Gastroesophageal sphincter (tissue), 4 donors: ENCODE results near the gene GFI1. TPM values are rescaled to one million over a fixed set of nuclear protein-coding genes. Genes with fewer than 3 reads are reported as not detected.
A peak's percentile ranks its signal among the peaks of the same experiment; 100 is the strongest.

Experiments
- ATAC-seq: fragments of 150-250 bp; one replicate; pipeline ENCODE4 v1.9.1; 2016; ENCODE audit warnings: mild to moderate bottlenecking, moderate library complexity
- H3K27ac ChIP-seq, 4 donors: fragments of 200-600 bp; sonication (generic) in 3 of 4; 1 replicate in 3 of 4; 2 replicates in 1 of 4; pipeline ENCODE4 v1.5.1; 2016 to 2019
- H3K27me3 ChIP-seq: fragments of 200-600 bp; sonication (generic); one replicate; pipeline ENCODE4 v1.5.1; 2019
- H3K36me3 ChIP-seq, 2 donors: fragments of 200-600 bp; sonication (generic); one replicate each; pipeline ENCODE4 v1.5.1; 2019; ENCODE audit warnings: control low read depth in 1 of 2
- H3K4me1 ChIP-seq, 3 donors: fragments of 200-600 bp; sonication (generic); 1 replicate in 2 of 3; 2 replicates in 1 of 3; pipeline ENCODE4 v1.5.1; 2016 to 2019; ENCODE audit warnings: control low read depth in 2 of 3
- H3K4me3 ChIP-seq, 2 donors: fragments of 200-600 bp; sonication (generic); one replicate each; pipeline ENCODE4 v1.5.1; 2019; ENCODE audit warnings: mild to moderate bottlenecking in 1 of 2, moderate library complexity in 1 of 2
- H3K9me3 ChIP-seq, 3 donors: fragments of 200-600 bp; sonication (generic); one replicate each; pipeline ENCODE4 v1.5.1; 2017 to 2019; ENCODE audit warnings: control low read depth in 2 of 3
- CTCF ChIP-seq, 4 experiments: fragments of 200-600 bp in 2 of 4; fragments of 450-650 bp in 2 of 4; sonication (generic) in 1 of 4; IDR thresholded peaks; one replicate each; pipeline ENCODE4 v1.5.1; 2017 to 2019; ENCODE audit warnings: antibody characterized with exemption in 4 of 4, mild to moderate bottlenecking in 2 of 4, moderate library complexity in 2 of 4
- EP300 ChIP-seq: sonication (generic); formaldehyde crosslinking; IDR thresholded peaks from one replicate; pipeline ENCODE4 v1.6.1; 2017; ENCODE audit warnings: antibody characterized with exemption, mild to moderate bottlenecking
- POLR2A ChIP-seq, 2 donors: fragments of 450-650 bp; IDR thresholded peaks; one replicate each; pipeline ENCODE4 v1.6.1; 2017; ENCODE audit warnings: antibody characterized with exemption in 2 of 2, mild to moderate bottlenecking in 2 of 2, moderate library complexity in 1 of 2
- POLR2AphosphoS5 ChIP-seq: sonication (generic); formaldehyde crosslinking; IDR thresholded peaks from one replicate; pipeline ENCODE4 v1.6.1; 2017; ENCODE audit warnings: antibody characterized with exemption
- WGBS, 2 donors: methylation state at CpG; one replicate each; pipeline ENCODE4 v1.1.5; 2018; ENCODE audit warnings: low coverage in 1 of 2; 5-methylcytosine and 5-hydroxymethylcytosine counted together
- total RNA-seq, 4 donors: library from RNA; depleted of rRNA; stranded (reverse); fragments of >200 nt; gene quantifications; one replicate each; pipeline ENCODE4 v1.1.0, GENCODE V29; 2016

GFI1 gene
- total RNA-seq, 4 donors from 2014 or later = 0.27 to 0.94 (median 0.59) TPM; not detected in 1

- Histone ChIP-seq H3K27ac (peak overlapping the region in 1 of 4 donors; percentile 25), H3K4me3 (no peak overlapping the region), H3K27me3 (peaks cover 11% of the 10 kb centered on the region), H3K36me3 (no peaks in the 10 kb centered on the region), H3K9me3 (no peaks in the 10 kb centered on the region), H3K4me1 (no peaks in the 10 kb centered on the region)
- peak; percentile 41 for ATAC-seq
- TF ChIP-seq POLR2AphosphoS5 (no peak), EP300 (no peak), CTCF (IDR thresholded peaks at IDR 0.05) (no peak), POLR2A (IDR thresholded peaks at IDR 0.05) (no peak)
- 31 to 40% methylated on average over 4 of the region's 4 CpGs for WGBS, 2 donors
Observed at GRCh38 chr1:92459871-92460320, 26.8 kb downstream of the GFI1 start.

- 57 to 70% methylated on average over 1 to 2 of the region's 2 CpGs for whole genome bisulfite sequencing, 2 donors
- no peaks in the 10 kb centered on the region for H3K4me1 ChIP-seq
- H3K36me3 ChIP-seq = no peaks in the 10 kb centered on the region
- no peak for ATAC-seq
- no peak for TF ChIP-seq POLR2AphosphoS5
- TF ChIP-seq CTCF (IDR thresholded peaks at IDR 0.05) = no peak
- TF ChIP-seq EP300 = no peak
- TF ChIP-seq POLR2A (IDR thresholded peaks at IDR 0.05) = no peak
- H3K9me3 ChIP-seq = no peaks in the 10 kb centered on the region
- H3K4me3 ChIP-seq = no peak overlapping the region
- no peak overlapping the region for H3K27ac ChIP-seq
- peaks cover 11% of the 10 kb centered on the region for H3K27me3 ChIP-seq
Observed at GRCh38 chr1:92458146-92458545, 28.6 kb downstream of the GFI1 start.

- TF ChIP-seq EP300 = no peak
- Histone ChIP-seq H3K9me3 (peaks cover 0 to 4% (median 0%) of the 10 kb centered on the region in 3 donors), H3K36me3 (no peaks in the 10 kb centered on the region), H3K4me1 (no peaks in the 10 kb centered on the region), H3K27me3 (no peaks in the 10 kb centered on the region), H3K4me3 (no peak overlapping the region), H3K27ac (no peak overlapping the region)
- ATAC-seq = no peak
- WGBS, 2 donors = 83% methylated on average over 2 of the region's 2 CpGs; no CpG with 5 or more reads in 1 of the 2 donors
Observed at GRCh38 chr1:92447976-92448375, 38.7 kb downstream of the GFI1 start.

DNA sequence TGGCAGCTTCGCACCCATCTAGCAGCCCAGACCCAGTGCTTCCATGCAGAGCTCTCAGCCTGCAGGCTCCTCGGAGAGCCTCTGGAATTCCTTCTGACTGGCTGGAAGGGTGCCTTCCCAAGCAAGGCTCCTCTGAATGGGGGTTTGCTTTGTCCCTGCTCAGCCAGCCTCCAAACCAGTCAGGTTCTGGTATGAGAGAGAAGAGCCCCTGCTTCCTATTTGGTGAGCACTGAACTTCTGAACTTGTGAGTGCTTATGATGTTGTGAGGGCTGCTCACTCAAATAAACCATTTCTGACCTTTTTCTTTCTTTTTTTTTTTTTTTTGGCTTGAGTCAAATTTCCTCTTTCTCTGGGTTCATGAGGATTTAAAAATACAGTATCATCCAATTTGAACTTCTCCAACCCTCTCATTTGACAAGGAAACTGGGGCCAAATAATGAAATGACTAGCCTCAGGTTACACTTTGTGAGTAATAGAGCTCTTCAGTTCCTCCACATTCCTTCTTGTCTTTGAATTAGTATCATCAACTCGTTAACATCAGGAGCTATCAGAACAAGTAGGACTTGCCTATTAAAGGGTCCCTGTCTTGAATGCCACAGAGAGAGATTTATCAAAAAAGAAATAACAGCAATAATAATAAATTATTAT lies 39.6 kb downstream of the GFI1 start:
- Histone ChIP-seq H3K36me3 (no peaks in the 10 kb centered on the region), H3K4me3 (no peak overlapping the region), H3K9me3 (peaks cover 0 to 4% (median 0%) of the 10 kb centered on the region in 3 donors), H3K27ac (no peak overlapping the region), H3K4me1 (no peaks in the 10 kb centered on the region), H3K27me3 (no peaks in the 10 kb centered on the region)
- WGBS, 2 donors = 36 to 72% methylated on average over 3 of the region's 3 CpGs
- ATAC-seq = no peak
- TF ChIP-seq POLR2A (IDR thresholded peaks at IDR 0.05) = no peak
- no peak for TF ChIP-seq CTCF (IDR thresholded peaks at IDR 0.05)
- TF ChIP-seq POLR2AphosphoS5 = no peak
- TF ChIP-seq EP300 = no peak

DNA sequence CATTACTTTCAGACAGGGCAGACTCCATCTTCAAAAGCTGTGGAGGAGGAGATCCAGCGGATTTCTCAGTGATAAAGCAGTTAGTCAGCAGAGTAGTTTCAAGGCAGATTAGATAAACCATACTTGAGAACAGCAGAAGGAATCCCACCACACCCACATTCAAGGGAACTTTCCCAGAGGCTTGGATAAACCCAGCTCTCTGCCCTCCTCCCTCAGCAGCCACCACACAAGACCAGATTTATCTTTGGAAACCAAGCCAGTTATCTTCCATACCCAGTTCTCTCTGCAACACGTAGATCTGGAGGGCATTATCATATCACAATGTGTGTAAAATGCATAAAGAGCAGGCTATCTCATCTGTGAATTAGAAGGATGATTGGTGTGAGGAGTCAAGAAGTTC lies 40.2 kb downstream of the GFI1 start:
- TF ChIP-seq POLR2AphosphoS5 = no peak
- TF ChIP-seq POLR2A (IDR thresholded peaks at IDR 0.05) = no peak
- TF ChIP-seq CTCF (IDR thresholded peaks at IDR 0.05) = no peak
- TF ChIP-seq EP300 = no peak
- H3K27me3 ChIP-seq = no peaks in the 10 kb centered on the region
- no peak overlapping the region for H3K27ac ChIP-seq
- 39 to 69% methylated on average over 1 to 2 of the region's 2 CpGs for WGBS, 2 donors
- no peak overlapping the region for H3K4me3 ChIP-seq
- no peak for ATAC-seq
- no peaks in the 10 kb centered on the region for H3K36me3 ChIP-seq
- H3K9me3 ChIP-seq = peaks cover 0 to 4% (median 0%) of the 10 kb centered on the region in 3 donors
- H3K4me1 ChIP-seq = no peaks in the 10 kb centered on the region
